ENCODE results near the gene ZMAT5. TPM values are rescaled to one million over a fixed set of nuclear protein-coding genes. Genes with fewer than 3 reads are reported as not detected.

The ZMAT5 gene
- total RNA-seq, 1 donor from 2014 or later = 18.3 TPM

- no peak for ATAC-seq
- no peaks in the 10 kb centered on the region for H3K9me3 ChIP-seq
- H3K36me3 ChIP-seq = peaks cover 68% of the 10 kb centered on the region
- no peak overlapping the region for H3K4me3 ChIP-seq
- H3K27me3 ChIP-seq (ENCODE audit: low read depth) = no peaks in the 10 kb centered on the region
- TF ChIP-seq CTCF (IDR thresholded peaks at IDR 0.05) = no peak
- intact Hi-C loops (cut with DNase I) = no loop called here
- no peak overlapping the region for H3K27ac ChIP-seq
- no peaks in the 10 kb centered on the region for H3K4me1 ChIP-seq
- DNase-seq = no peak
These were observed 28.5 kb downstream of the ZMAT5 start for GRCh38 chr22:29738118-29738815.

GRCh38 chr22:29737251-29738117 is 29.3 kb downstream of the ZMAT5 start:
- Histone ChIP-seq H3K4me1 (no peaks in the 10 kb centered on the region), H3K9me3 (no peaks in the 10 kb centered on the region), H3K27me3 (ENCODE audit: low read depth) (no peaks in the 10 kb centered on the region), H3K4me3 (no peak overlapping the region), H3K36me3 (peaks cover 68% of the 10 kb centered on the region), H3K27ac (no peak overlapping the region)
- DNase-seq = no peak
- intact Hi-C loops (cut with DNase I) = no loop called here
- no peak for TF ChIP-seq CTCF (IDR thresholded peaks at IDR 0.05)
- no peak for ATAC-seq

- intact Hi-C loops (cut with DNase I) = no loop called here
- no peak for DNase-seq
These were observed 31.4 kb downstream of the ZMAT5 start for GRCh38 chr22:29735416-29735815.

GRCh38 chr22:29734838-29735237 is 32.0 kb downstream of the ZMAT5 start:
- no peak overlapping the region for H3K27ac ChIP-seq
- peaks cover 55% of the 10 kb centered on the region for H3K36me3 ChIP-seq
- TF ChIP-seq CTCF (IDR thresholded peaks at IDR 0.05) = no peak
- ATAC-seq (no peak), DNase-seq (no peak)
- H3K27me3 ChIP-seq (ENCODE audit: low read depth) = no peaks in the 10 kb centered on the region
- intact Hi-C loops (cut with DNase I) = no loop called here
- H3K4me3 ChIP-seq = no peak overlapping the region
- no peaks in the 10 kb centered on the region for H3K4me1 ChIP-seq
- H3K9me3 ChIP-seq = no peaks in the 10 kb centered on the region

More at GRCh38 chr22:29735416-29735815, 31.4 kb downstream of the ZMAT5 start:
- Histone ChIP-seq H3K4me3 (no peak overlapping the region), H3K27ac (no peak overlapping the region), H3K36me3 (peaks cover 61% of the 10 kb centered on the region), H3K27me3 (ENCODE audit: low read depth) (no peaks in the 10 kb centered on the region), H3K9me3 (no peaks in the 10 kb centered on the region), H3K4me1 (no peaks in the 10 kb centered on the region)
- ATAC-seq = no peak
- TF ChIP-seq CTCF (IDR thresholded peaks at IDR 0.05) = no peak

GRCh38 chr22:29734406-29734805 is 32.4 kb downstream of the ZMAT5 start:
- H3K4me3 ChIP-seq = no peak overlapping the region
- no peaks in the 10 kb centered on the region for H3K27me3 ChIP-seq (ENCODE audit: low read depth)
- H3K9me3 ChIP-seq = no peaks in the 10 kb centered on the region
- DNase-seq (no peak), ATAC-seq (no peak)
- intact Hi-C loops (cut with DNase I) = no loop called here
- H3K4me1 ChIP-seq = no peaks in the 10 kb centered on the region
- H3K36me3 ChIP-seq = peaks cover 51% of the 10 kb centered on the region
- TF ChIP-seq CTCF (IDR thresholded peaks at IDR 0.05) = no peak
- no peak overlapping the region for H3K27ac ChIP-seq

Data from lower lobe of right lung (tissue), 2 donors.